ENCODE results near the gene ROBO2. TPM values are rescaled to one million over a fixed set of nuclear protein-coding genes. Genes with fewer than 3 reads are reported as not detected.

ROBO2 gene
- total RNA-seq, 2 experiments from 2014 or later: not detected

- H3K9me3 Mint-ChIP-seq: peaks cover 4% of the 10 kb centered on the region
- H3K27me3 Mint-ChIP-seq: no peaks in the 10 kb centered on the region
- no peaks in the 10 kb centered on the region for H3K4me1 Mint-ChIP-seq
- DNase-seq: no peak
- H3K36me3 Mint-ChIP-seq: no peaks in the 10 kb centered on the region
- H3K27ac Mint-ChIP-seq: no peak overlapping the region
- H3K4me3 Mint-ChIP-seq: no peak overlapping the region
Observed at GRCh38 chr3:77179762-77180161, 139.9 kb downstream of the ROBO2 start.

GRCh38 chr3:77182341-77182740, 142.4 kb downstream of the ROBO2 start:
- no peaks in the 10 kb centered on the region for H3K4me1 Mint-ChIP-seq
- no peak overlapping the region for H3K27ac Mint-ChIP-seq
- DNase-seq: no peak
- no peaks in the 10 kb centered on the region for H3K27me3 Mint-ChIP-seq
- H3K9me3 Mint-ChIP-seq: peaks cover 6% of the 10 kb centered on the region
- H3K36me3 Mint-ChIP-seq: no peaks in the 10 kb centered on the region
- H3K4me3 Mint-ChIP-seq: no peak overlapping the region

GRCh38 chr3:77186319-77186718, 146.4 kb downstream of the ROBO2 start:
- Mint-ChIP-seq H3K27ac (no peak overlapping the region), H3K36me3 (no peaks in the 10 kb centered on the region), H3K9me3 (peaks cover 6% of the 10 kb centered on the region), H3K4me1 (no peaks in the 10 kb centered on the region), H3K27me3 (no peaks in the 10 kb centered on the region), H3K4me3 (no peak overlapping the region)
- DNase-seq: no peak

- H3K27ac Mint-ChIP-seq: no peak overlapping the region
- no peaks in the 10 kb centered on the region for H3K27me3 Mint-ChIP-seq
- DNase-seq: no peak
- peaks cover 6% of the 10 kb centered on the region for H3K9me3 Mint-ChIP-seq
- H3K4me1 Mint-ChIP-seq: no peaks in the 10 kb centered on the region
- no peaks in the 10 kb centered on the region for H3K36me3 Mint-ChIP-seq
- H3K4me3 Mint-ChIP-seq: no peak overlapping the region
Observed at GRCh38 chr3:77186728-77187127, 146.8 kb downstream of the ROBO2 start.

- Mint-ChIP-seq H3K36me3 (no peaks in the 10 kb centered on the region), H3K4me1 (no peaks in the 10 kb centered on the region), H3K27ac (no peak overlapping the region), H3K9me3 (peaks cover 6% of the 10 kb centered on the region), H3K4me3 (no peak overlapping the region), H3K27me3 (no peaks in the 10 kb centered on the region)
- DNase-seq: no peak
Observed at GRCh38 chr3:77188210-77188609, 148.3 kb downstream of the ROBO2 start.

GRCh38 chr3:77189258-77189657, 149.4 kb downstream of the ROBO2 start:
- DNase-seq: no peak
- no peaks in the 10 kb centered on the region for H3K27me3 Mint-ChIP-seq

GRCh38 chr3:77189684-77190083, 149.8 kb downstream of the ROBO2 start:
- no peak overlapping the region for H3K27ac Mint-ChIP-seq
- no peaks in the 10 kb centered on the region for H3K4me1 Mint-ChIP-seq
- H3K27me3 Mint-ChIP-seq: no peaks in the 10 kb centered on the region
- H3K4me3 Mint-ChIP-seq: no peak overlapping the region
- no peaks in the 10 kb centered on the region for H3K36me3 Mint-ChIP-seq
- DNase-seq: no peak
- peaks cover 2% of the 10 kb centered on the region for H3K9me3 Mint-ChIP-seq

More at GRCh38 chr3:77189258-77189657, 149.4 kb downstream of the ROBO2 start:
- Mint-ChIP-seq H3K4me1 (no peaks in the 10 kb centered on the region), H3K9me3 (peaks cover 4% of the 10 kb centered on the region), H3K27ac (no peak overlapping the region), H3K4me3 (no peak overlapping the region), H3K36me3 (no peaks in the 10 kb centered on the region)

GRCh38 chr3:77190374-77190773, 150.5 kb downstream of the ROBO2 start:
- no peak overlapping the region for H3K4me3 Mint-ChIP-seq
- no peaks in the 10 kb centered on the region for H3K36me3 Mint-ChIP-seq
- H3K27ac Mint-ChIP-seq: no peak overlapping the region
- H3K27me3 Mint-ChIP-seq: no peaks in the 10 kb centered on the region
- peaks cover 2% of the 10 kb centered on the region for H3K9me3 Mint-ChIP-seq
- DNase-seq: no peak
- no peaks in the 10 kb centered on the region for H3K4me1 Mint-ChIP-seq

- Mint-ChIP-seq H3K36me3 (no peaks in the 10 kb centered on the region), H3K27ac (no peak overlapping the region), H3K4me3 (no peak overlapping the region), H3K9me3 (no peaks in the 10 kb centered on the region), H3K4me1 (no peaks in the 10 kb centered on the region), H3K27me3 (no peaks in the 10 kb centered on the region)
- no peak for DNase-seq
Observed at GRCh38 chr3:77191014-77191413, 151.1 kb downstream of the ROBO2 start.

- no peak for DNase-seq
- Mint-ChIP-seq H3K27me3 (no peaks in the 10 kb centered on the region), H3K4me3 (no peak overlapping the region), H3K9me3 (no peaks in the 10 kb centered on the region), H3K4me1 (no peaks in the 10 kb centered on the region), H3K36me3 (no peaks in the 10 kb centered on the region), H3K27ac (no peak overlapping the region)
Observed at GRCh38 chr3:77191640-77192039, 151.7 kb downstream of the ROBO2 start.

- no peaks in the 10 kb centered on the region for H3K4me1 Mint-ChIP-seq
- H3K9me3 Mint-ChIP-seq: no peaks in the 10 kb centered on the region
- no peak for DNase-seq
- H3K36me3 Mint-ChIP-seq: no peaks in the 10 kb centered on the region
- no peak overlapping the region for H3K27ac Mint-ChIP-seq
- no peaks in the 10 kb centered on the region for H3K27me3 Mint-ChIP-seq
- H3K4me3 Mint-ChIP-seq: no peak overlapping the region
Observed at GRCh38 chr3:77195766-77196545, 156.1 kb downstream of the ROBO2 start.

- Mint-ChIP-seq H3K4me1 (no peaks in the 10 kb centered on the region), H3K27me3 (no peaks in the 10 kb centered on the region), H3K9me3 (no peaks in the 10 kb centered on the region), H3K36me3 (no peaks in the 10 kb centered on the region), H3K4me3 (no peak overlapping the region), H3K27ac (no peak overlapping the region)
- DNase-seq: no peak
Observed at GRCh38 chr3:77197408-77197807, 157.5 kb downstream of the ROBO2 start.

GRCh38 chr3:77203851-77204250, 164.0 kb downstream of the ROBO2 start:
- Mint-ChIP-seq H3K36me3 (no peaks in the 10 kb centered on the region), H3K4me1 (no peaks in the 10 kb centered on the region), H3K4me3 (no peak overlapping the region), H3K27ac (no peak overlapping the region), H3K27me3 (no peaks in the 10 kb centered on the region), H3K9me3 (peaks cover 2% of the 10 kb centered on the region)
- DNase-seq: no peak

GRCh38 chr3:77204788-77205187, 164.9 kb downstream of the ROBO2 start:
- H3K36me3 Mint-ChIP-seq: no peaks in the 10 kb centered on the region

GRCh38 chr3:77207753-77208152, 167.9 kb downstream of the ROBO2 start:
- Mint-ChIP-seq H3K4me1 (no peaks in the 10 kb centered on the region), H3K27me3 (no peaks in the 10 kb centered on the region), H3K4me3 (no peak overlapping the region), H3K36me3 (no peaks in the 10 kb centered on the region), H3K9me3 (peaks cover 8% of the 10 kb centered on the region), H3K27ac (no peak overlapping the region)
- DNase-seq: no peak

More at GRCh38 chr3:77204788-77205187, 164.9 kb downstream of the ROBO2 start:
- H3K4me3 Mint-ChIP-seq: no peak overlapping the region
- no peaks in the 10 kb centered on the region for H3K4me1 Mint-ChIP-seq
- H3K27me3 Mint-ChIP-seq: no peaks in the 10 kb centered on the region
- DNase-seq: no peak
- H3K27ac Mint-ChIP-seq: no peak overlapping the region
- peaks cover 2% of the 10 kb centered on the region for H3K9me3 Mint-ChIP-seq

- Mint-ChIP-seq H3K27ac (no peak overlapping the region), H3K9me3 (peaks cover 5% of the 10 kb centered on the region), H3K4me1 (no peaks in the 10 kb centered on the region), H3K27me3 (no peaks in the 10 kb centered on the region), H3K4me3 (no peak overlapping the region), H3K36me3 (no peaks in the 10 kb centered on the region)
- DNase-seq: no peak
Observed at GRCh38 chr3:77222701-77223100, 182.8 kb downstream of the ROBO2 start.
